Measurements from ENCODE around the gene SARS2.
"Not testable (repeated sequence)": the region's sequence is repeated elsewhere in the genome, so short reads cannot be mapped to it uniquely, and the experiment has no call there.

SARS2 gene

DNA sequence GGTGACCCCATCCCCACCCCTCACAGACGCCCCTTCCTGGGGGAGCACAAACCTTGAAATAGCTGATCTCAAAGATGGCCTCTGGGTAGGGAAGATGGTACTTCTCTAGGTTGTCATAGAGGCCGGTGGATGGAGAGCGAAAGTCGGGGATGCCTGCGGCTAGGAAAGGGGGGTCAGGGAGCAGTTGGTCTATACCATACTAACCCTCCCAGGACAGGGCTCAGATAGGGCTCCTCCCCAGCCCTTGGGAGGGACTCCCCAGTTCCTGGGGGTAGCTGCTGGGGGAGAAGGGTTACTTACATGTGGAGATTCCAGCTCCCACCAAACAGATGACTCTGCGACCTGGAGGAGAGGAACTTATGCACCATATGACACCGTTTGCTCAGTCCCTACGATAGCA, 40.8 kb downstream of the SARS2 start:
- DNase-seq = no peak

GRCh38 chr19:38888876-38889275, 41.7 kb downstream of the SARS2 start:
- DNase-seq = no peak

DNA sequence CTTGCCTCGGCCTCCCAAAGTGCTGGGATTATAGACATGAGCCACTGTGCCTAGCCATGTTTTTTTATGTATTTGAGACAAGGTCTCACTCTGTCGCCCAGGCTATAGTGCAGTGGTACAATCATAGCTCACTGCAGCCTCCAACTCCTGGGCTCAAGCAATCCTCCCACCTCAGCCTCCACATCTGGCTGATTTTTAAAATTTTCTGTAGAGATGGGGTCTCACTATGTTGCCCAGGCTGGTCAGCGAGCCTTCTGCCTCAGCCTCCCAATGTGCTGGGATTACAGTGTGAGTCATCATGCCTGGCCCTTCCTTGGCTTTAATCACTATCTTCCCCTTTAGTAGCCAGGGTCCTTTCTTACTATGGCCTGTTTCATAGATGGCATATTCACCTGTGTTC, 45.9 kb downstream of the SARS2 start:
- DNase-seq = not testable (repeated sequence)

DNA sequence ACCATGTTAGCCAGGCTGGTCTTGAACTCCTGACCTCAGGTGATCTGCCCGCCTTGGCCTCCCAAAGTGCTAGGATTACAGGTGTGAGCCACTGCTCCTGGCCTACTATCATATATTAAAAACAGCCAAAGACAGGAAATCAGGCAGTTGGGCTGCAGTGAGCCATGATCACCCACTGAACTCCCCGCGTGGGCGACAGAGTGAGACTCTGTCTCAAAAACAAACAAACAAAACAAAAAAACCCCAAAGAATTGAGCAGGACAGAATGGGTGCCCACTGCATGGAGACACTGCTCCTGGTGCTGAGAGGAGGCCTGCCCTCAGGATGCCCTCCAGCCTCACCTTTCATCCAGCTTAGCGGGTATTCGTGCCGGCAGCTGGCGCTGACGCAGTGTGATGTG, 47.3 kb downstream of the SARS2 start:
- no peak for DNase-seq

DNA sequence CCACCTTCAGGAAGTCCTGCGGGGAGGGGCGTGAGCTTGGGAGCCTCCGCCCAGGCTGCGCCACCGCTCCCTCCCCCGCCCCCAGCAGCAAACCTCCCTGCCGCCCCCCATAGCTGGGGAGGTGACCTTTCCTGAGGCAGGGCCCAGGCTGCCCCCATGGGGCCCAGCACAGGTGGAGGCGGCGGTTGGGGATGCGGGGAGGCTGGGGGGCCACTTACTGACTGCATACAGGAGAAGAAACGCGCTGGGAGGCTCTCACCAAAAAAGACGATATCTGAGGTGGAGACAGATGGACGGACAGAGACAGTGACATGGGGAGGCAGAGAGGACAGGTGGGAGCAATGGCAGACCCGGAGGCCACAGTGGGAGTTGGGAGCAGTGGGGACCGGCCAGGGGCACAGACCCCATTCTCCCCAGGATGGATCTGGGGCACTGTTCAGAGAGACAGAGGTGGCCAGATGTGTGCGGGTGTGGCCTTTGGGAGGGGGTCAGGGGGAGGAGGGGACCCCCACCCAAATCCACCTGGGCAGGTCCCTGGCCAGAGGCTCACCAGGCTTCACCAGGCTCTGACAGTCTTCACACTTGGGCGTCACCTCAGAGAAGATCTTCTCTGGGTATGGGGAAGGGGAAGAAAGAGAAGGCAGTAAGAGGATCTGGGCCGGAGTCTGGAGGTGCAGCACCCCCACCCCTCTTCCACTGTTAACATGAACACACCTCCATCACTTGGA, 49.5 kb downstream of the SARS2 start:
- DNase-seq = no peak

DNA sequence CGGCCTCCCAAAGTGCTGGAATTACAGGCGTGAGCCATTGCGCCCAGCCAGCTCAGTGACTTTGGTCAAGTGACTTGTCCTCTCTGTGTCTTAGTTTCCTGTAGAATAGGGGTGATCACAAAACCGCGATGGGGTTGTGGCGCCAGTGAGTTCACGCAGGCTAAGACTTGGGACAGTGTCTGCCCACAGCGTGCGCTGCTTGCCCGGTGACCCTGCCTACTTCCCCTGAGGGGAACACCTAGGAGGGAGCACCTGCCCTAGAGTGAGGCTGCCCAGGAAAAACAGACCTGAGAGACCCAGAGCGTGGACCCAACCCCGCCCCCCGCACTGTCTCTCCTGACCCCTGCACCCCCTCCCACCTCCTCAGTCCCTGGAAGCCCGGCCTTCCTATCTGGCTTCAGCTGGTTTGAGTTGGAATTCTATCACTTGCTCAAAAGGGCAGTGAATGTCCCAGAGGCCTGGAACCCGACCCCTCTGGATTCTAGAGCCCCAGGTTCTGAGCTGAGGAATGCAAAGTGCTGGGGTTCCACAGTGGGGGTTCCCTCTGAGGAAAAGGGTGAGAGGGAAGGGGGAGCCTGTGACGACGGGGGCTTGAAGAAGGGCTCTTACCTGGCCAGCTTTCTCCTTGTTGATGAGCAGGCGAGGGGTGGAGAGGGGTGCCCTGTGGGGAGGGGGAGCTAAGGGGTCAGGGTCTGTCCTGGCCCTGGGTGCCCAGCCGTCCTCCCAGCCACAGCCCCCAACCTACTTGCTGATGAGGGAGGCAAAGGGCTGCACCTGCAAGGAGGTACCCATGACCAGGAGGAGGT, 50.3 kb downstream of the SARS2 start:
- no peak for DNase-seq

DNA sequence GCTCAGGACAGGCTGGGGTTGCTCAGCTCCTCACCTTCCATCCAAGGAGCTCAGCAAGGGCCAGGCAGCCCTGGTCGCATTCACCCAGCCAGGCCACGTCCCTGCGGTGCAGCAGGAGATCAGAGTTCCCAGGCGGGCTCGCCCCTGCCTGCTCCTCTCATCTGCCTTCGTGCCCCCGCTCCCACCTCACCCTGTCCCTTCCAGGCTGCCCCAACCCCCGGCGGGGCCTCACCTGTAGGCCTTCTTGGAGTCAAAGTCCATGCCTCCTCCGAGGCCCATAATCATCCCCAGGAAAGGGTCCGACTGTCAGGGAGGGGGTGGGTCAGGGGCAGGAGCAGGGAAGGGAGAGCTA, 51.2 kb downstream of the SARS2 start:
- DNase-seq = no peak

DNA sequence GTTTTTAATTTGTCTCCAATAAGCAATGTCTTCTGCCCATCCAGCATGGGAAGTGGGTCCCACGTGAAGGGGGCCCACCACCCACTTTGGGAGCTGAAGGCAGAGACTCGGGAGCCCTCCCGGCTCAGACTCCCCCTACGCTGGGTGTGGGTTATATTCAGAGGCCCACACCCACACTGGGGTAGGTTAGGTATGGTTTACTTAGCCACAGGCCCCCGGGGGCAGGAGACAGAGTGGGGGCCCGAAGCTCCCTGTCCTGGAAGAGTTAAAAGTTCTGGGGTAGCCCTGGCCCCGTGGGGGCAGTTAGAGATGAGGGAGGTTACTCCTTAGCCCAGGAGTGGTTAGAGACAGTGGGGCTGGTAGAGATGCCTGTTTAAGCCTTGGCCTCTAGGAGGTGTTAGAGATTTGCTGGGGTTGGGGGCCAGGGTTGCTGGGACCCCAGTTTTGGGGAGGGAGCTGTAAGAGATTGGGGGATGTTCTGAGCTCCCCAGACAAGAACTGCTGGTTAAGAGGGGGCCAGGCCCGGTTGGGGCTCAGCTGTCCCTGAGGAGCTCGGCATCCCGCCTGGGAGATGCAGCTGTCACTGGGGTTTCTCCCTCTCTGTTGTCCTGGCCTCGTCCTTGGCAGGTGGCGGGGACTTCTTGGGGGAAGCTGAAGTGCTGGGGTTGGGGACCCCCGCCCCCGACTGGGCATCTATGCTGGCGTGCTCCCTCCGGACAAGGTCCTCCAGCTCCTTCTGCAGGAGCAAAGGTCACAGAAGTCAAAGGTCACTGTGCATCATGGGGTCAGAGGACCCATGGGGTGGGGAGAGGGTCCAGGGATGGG, 51.8 kb downstream of the SARS2 start:
- no peak for DNase-seq

GRCh38 chr19:38877781-38878574, 52.6 kb downstream of the SARS2 start, which contains the start of gene RINL:
Gene RINL, minus strand, starts transcription at chr19:38878275. Its CDS starts 1,533 bp downstream, at chr19:38876742.
- DNase-seq = no peak

DNA sequence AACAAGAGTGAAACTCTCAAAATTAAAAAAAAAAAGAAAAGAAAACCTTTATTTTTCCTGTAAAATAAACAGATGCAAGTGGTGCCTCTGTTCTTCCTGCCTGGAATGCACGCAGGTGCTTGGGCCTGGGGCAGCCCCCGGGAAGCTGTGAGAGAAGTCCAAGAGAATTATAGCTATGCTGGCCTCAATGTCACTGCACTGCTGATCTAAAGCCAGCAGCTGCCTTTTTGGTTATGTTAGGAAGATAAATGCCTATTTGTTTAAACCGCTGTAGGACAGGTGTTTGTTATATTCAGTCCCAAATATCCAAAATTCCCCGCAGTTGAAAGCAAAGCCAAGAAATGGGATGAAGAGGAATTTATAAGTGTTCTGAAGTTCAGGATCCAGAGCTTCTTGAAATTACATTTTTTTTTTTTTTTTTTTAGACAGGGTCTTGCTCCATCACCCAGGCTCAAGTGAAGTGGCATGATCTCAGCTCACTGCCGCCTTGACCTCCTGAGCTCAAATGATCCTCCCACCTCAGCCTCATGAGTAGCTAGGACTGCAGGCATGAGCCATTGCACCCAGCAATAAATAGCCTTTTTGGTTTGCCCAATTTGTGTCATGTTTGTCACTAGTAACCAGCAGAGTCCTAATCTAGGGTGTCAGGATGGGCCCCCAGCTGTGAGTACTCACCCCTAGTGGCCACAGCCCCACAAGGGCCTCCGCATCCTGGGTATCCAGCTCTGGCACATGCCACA, 54.7 kb downstream of the SARS2 start:
- no peak for DNase-seq

- not testable (repeated sequence) for DNase-seq
Measured at GRCh38 chr19:38873400-38873799, 57.2 kb downstream of the SARS2 start.

DNA sequence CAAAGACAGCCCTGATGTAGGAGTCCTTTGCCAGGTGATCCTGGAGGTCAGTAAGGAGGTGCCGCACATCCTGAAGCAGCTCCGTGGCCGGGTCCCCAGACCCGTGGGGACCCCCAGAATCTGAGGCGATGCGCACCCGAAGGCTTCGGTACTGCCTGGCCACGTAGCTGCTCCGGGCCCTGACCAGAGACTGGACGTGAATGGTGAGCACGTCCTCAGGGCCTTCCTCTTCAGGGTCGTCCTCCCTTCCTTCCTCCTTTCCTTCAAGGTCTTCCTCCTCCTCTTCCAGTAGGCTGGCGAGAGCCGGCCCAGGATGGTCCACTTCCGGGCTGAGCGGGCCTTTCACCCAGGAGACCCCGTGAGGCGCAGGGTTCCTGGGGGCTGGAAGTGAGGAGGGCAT, 60.0 kb downstream of the SARS2 start:
- no peak for DNase-seq

DNA sequence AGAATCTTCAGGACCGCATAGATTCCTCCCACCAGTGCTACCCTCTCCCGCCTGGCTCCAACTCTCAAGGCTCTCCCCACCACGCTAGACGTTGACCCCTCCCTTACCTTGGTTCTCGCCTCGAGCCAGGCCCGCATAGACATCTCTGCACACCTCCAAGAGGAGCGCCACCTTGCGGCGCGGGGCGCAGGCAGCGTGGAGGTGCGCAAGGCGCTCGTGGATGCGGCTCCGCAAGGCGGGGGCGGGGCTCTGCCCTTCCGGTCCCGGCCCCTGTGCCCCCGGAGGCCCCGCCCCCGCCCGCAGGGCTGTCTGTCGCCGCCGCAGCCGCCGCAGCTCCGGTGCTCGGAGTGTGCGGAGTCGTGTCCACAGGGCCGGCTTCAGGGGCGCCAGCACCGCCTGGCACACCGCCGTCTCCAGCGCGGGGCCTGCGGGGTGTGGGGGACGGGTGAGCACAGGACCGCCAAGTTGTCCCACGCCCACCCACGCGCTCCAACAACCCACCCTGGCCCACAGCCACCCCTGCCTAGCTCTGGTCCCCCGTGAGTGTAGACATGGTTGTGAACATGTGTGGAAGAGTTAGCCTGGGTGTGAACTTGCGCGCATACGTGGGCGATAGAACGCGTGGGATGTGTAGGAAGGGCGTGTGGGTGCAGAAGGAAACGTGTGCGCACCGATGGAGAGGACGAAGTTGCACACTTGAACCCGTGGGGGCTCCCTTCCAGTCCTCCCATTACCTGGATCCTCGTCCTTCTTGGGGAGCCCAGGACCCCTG, 60.5 kb downstream of the SARS2 start:
- no peak for DNase-seq

DNA sequence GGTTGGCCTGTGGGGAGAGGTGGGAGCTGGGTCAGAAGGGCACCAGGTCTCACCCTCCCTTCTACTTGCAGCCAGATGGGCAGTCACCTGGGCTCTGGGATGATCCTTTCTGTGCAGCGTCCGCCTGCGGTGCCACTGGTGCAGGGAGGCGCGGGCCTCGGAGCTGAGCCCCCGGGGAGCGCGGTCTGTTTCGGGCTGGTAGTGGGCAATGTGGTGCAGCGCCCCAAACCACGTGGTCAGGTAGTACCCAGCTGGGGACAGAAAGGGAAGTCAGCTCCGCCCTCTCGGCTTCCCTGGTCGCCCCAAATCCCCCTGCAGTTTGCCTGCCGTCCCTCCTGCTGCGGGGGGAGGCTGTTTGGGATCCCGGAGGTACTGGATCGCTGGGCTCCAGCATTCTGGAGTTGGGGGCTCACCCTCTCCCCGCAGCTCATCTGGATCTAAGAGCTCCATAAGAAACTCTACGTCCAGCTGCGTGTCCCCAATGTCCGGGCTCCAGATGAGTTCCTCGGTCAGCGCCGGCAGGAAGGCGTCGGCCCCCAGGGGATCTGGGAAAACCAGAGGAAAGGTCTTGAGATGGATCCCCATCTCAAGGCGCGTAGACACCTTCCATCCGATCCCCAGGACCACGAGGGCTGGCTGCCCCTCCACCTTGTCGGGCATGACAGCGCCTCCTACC, 61.3 kb downstream of the SARS2 start:
- no peak for DNase-seq

- no peak for DNase-seq
Measured at GRCh38 chr19:38868551-38868950, 62.0 kb downstream of the SARS2 start.

GRCh38 chr19:38867171-38867780, 63.3 kb downstream of the SARS2 start:
- no peak for DNase-seq
